NCI-H524 (cell line): Measurements from ENCODE around the gene ARRB1.
"Not testable (repeated sequence)": the region's sequence is repeated elsewhere in the genome, so short reads cannot be mapped to it uniquely, and the experiment has no call there.

Experiments
- DNase-seq, 2 experiments: peaks; one replicate each; lab custom pipeline; 2025; lab: John Stamatoyannopoulos, UW

ARRB1 gene

GRCh38 chr11:75324189-75324588, 27.3 kb downstream of the ARRB1 start:
- no peak for DNase-seq

- DNase-seq: no peak
Measured at GRCh38 chr11:75323609-75324008, 27.9 kb downstream of the ARRB1 start.

GRCh38 chr11:75320643-75321042, 30.8 kb downstream of the ARRB1 start:
- no peak for DNase-seq

GRCh38 chr11:75320046-75320618, 31.3 kb downstream of the ARRB1 start:
- DNase-seq: no peak

GRCh38 chr11:75319035-75319877, 32.2 kb downstream of the ARRB1 start:
- DNase-seq: no peak

GRCh38 chr11:75317446-75318122, 33.9 kb downstream of the ARRB1 start:
- DNase-seq: no peak

GRCh38 chr11:75315439-75315805, 36.0 kb downstream of the ARRB1 start:
- no peak for DNase-seq

GRCh38 chr11:75314771-75315438, 36.6 kb downstream of the ARRB1 start:
- DNase-seq: no peak

GRCh38 chr11:75313513-75314272, 37.8 kb downstream of the ARRB1 start:
- peak; percentile 85 to 91 for DNase-seq

GRCh38 chr11:75312346-75312745, 39.1 kb downstream of the ARRB1 start:
- DNase-seq: no peak

GRCh38 chr11:75311858-75312288, 39.6 kb downstream of the ARRB1 start:
- peak in 1 of 2 experiments; percentile 8 for DNase-seq

- DNase-seq: no peak
Measured at GRCh38 chr11:75308986-75309385, 42.5 kb downstream of the ARRB1 start.

GRCh38 chr11:75308116-75308515, 43.3 kb downstream of the ARRB1 start:
- DNase-seq: no peak

- no peak for DNase-seq
Measured at GRCh38 chr11:75307058-75307457, 44.4 kb downstream of the ARRB1 start.

GRCh38 chr11:75306529-75306928, 44.9 kb downstream of the ARRB1 start:
- no peak for DNase-seq

- no peak for DNase-seq
Measured at GRCh38 chr11:75305993-75306392, 45.5 kb downstream of the ARRB1 start.

- DNase-seq: no peak
Measured at GRCh38 chr11:75305452-75305851, 46.0 kb downstream of the ARRB1 start.

GRCh38 chr11:75304941-75305340, 46.5 kb downstream of the ARRB1 start:
- not testable (repeated sequence) for DNase-seq

- DNase-seq: peak in 1 of 2 experiments; percentile 39
Measured at GRCh38 chr11:75303544-75304224, 47.8 kb downstream of the ARRB1 start.

GRCh38 chr11:75302371-75302770, 49.1 kb downstream of the ARRB1 start:
- no peak for DNase-seq
